ENCODE data around the gene RBAK.
"Not testable (repeated sequence)": the region's sequence is repeated elsewhere in the genome, so short reads cannot be mapped to it uniquely, and the experiment has no call there.

RBAK gene

DNA sequence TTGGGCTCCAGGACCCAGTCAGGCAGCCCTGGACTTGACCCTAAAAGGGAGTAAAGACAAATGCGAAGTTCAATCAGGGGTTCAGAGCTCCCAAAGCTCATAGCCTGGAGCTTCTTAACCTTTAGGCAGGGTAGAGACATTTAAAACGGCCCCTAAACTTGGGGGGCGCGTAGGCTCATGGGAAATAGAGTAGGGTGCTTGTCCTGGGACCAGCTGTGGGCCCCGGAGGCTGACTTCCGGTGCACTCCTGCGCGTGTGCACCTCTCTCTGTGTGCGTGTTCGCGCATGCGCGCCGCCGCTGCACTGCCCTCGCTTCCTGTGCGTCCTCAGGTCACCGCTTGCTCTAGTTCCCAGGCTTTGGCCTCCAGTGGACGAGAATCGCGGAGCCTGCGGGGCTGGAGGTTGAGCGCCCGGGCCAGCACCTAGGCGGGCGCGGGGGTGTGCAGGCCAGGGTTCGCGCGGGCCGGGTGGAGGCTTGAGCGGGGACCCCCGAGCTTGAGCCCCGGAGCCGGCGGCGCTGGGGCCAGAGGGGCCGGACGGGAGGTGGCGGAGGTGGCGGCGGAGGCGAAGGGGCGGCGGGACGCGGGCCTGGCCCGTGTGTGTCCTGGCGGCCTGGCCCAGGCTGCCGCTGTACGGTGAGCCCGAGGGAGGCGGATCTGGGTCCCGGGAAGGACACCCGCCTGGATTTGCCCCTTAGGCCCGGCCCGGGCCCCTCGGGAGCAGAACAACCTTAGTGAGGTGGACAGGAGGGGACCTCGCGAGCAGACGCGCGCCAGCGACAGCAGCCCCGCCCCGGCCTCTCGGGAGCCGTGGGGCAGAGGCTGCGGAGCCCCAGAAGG lies at the start of gene RBAK:
TSS of gene RBAK (plus strand) at position 303 of the 839 bp plus-strand sequence. CDS start 2,217 bp downstream, outside the sequence.
- peak; percentile 70 to 91 for DNase-seq

- no peak for DNase-seq
Observed at GRCh38 chr7:4996696-4997222, 48.9 kb upstream of the RBAK start.

- no peak for DNase-seq
Observed at GRCh38 chr7:4998244-4998643, 47.4 kb upstream of the RBAK start.

DNA sequence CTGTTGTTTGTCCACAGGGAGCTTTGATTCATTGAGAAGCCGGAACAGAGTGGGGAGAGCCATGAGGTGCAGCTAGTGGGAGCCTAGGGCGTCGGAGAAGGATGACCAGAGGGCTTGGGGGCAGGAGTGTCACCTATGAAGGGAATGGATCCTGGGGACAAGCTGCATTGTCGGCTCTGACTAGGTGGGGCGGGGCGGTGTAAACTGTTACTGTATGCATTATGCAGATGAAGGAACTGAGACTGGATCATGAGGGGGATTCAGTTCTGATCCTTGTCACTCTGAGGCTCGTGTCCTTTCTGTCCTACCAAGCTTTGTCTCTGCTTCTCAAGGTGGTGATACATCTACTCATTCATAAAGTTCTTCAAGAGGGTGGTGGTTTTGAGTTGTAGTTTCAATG lies 46.8 kb upstream of the RBAK start:
- DNase-seq: no peak

DNA sequence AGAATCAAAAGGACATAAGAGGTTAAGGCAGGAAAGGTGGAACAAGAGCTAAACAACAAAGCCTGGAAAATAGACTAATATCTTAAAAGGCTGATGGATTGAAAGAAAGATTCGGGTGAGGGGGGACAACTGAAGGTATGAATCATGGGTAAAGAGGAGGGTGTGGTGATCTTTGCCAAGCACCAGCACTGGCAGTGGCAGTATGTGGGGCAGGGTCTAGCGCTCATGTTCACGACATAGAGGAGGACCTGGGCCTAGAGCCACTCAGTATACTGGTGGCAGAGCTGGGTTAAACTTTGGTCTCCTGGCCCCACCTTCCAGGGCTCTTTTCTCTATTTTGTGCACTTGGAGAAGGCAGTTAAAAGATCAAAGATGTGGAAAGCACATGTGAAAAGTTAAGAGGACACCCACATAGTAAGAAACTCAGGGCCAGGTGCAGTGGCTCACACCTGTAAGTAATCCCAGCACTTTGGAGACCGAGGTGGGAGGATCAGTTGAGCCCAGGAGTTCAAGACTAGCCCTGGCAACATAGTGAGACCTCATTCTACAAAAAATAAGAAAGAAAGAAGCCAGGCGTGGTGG lies 46.2 kb upstream of the RBAK start:
- no peak for DNase-seq

DNA sequence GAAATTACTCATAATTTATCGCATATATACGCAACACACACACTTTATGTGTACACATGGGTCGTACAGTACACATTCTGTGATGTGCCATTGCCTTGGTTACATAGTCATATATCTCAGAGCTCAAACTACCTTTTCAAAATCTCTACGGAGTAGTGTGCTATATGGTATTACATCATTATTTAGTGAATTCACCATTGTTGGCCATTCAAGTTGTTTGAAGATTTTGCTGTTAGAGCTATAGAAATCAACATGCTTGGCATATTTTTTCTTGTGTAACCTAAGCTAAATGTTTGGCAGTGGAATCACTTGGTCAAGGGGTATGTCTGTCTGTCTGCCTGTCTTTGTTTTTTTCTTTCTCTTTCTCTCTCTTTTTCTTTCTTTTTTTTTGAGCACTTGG lies 44.7 kb upstream of the RBAK start:
- no peak for DNase-seq

GRCh38 chr7:5001911-5002310 lies 43.7 kb upstream of the RBAK start:
- no peak for DNase-seq

DNA sequence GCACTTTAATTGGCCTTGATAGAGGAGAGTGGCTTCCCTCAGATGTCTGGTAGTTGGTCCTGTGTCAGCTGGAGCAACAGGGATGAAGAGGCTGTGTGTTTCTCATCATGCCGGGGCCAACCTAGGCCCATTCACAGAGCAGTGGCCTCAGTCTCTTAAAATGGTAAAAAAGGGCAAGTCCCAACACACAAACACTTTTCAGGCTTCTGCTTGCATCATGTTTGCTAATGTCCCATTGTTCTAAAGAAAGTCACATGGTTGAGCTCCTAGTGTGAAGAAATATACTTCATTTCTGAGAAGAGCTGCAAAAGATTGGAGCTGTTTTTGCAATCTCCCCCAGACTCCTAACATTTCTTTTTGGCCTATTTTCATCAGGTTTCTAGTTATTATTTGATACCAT lies 40.6 kb upstream of the RBAK start:
- no peak for DNase-seq

DNA sequence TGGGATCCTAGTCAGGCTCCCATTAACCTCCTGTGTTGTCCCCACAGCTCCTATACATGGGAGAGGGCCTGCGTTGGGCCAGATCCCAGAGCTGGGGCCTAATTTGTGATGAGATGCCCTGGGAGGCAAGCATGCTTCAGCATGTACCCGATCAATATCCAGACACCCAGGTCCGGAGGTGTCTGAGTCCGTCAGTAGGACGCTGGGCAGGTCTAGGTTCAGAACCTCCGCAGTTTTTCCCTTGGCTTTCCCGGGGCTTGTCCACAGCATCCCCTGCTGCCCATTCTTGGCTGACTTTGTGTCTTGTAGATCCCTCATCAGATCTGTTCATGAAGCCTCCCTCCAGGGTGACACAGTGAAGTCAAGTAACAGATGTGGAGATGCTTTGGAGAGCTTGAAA lies 32.7 kb upstream of the RBAK start:
- DNase-seq: no peak

DNA sequence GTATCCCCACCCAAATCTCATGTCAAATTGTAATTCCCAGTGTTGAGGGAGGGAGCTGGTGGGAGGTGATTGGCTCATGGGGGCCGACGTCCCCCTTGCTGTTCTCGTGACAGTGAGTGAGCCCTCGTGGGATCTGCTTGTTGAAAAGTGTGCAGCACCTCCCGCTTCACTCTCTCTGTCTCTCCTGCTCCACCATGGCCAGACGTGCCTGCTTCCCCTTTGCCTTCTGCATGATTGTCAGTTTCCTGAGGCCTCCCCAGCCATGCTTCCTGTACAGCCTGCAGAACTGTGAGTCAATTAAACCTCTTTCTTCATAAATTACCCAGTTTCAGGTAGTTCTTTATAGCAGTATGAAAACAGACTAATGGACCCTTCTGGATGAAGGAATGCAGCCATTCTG lies 29.7 kb upstream of the RBAK start:
- not testable (repeated sequence) for DNase-seq

DNA sequence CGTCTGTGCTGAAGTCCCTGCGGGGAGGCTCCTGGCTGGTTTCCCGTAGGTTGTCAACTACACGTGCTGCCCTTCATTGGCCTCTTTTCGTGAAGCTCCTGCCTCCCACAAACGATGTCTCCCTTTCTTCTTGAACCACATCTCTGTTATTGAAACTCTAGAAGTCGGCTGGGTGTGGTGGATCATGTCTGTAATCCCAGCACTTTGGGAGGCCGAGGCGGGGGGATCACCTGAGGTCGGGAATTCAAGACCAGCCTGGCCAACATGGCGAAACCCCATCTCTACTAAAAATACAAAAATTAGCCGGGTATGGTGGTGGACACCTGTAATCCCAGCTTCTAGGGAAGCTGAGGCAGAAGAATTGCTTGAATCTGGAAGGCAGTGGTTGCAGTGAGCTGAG lies 28.0 kb upstream of the RBAK start:
- not testable (repeated sequence) for DNase-seq

DNA sequence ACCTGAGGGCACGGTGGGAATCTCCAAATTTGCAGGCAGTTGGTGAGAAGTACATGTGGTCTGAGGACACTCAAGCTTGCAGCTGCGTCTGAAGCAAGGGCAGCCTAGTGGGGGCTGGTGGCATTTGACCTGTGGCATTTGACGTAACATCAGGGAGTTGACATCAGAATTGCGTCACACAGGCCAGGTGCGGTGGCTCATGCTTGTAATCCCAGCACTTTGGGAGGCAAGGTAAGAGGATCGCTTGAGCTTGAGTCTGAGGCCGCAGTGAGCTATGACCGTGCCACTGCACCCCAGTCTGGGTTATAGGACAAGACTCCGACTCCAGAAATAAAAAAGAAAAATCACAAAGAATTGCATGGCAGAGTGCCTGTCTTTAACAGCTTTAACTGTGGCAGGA lies 25.6 kb upstream of the RBAK start:
- no peak for DNase-seq

DNA sequence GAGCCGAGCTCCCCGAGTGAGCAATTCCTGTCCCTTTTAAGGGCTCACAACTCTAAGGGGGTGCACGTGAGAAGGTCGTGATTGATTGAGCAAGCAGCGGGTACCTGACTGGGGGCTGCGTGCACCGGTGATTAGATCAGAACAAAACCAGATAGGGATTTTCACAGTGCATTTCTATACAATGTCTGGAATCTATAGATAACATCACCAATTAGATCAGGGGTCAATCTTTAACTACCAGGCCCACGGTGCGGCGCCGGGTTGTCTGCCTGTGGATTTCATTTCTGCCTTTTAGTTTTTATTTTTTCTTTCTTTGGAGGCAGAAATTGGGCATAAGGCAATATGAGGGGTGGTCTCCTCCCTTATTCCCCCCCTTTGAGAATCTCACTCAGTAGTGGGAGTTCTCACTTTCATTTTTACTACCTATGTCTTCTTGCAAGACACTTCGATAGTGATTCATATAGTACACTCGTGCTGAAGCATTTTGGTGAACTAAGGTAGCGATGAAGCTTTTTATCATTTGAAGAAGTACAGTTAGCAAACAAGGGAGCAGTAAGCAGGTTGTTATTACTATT lies 24.6 kb upstream of the RBAK start:
- not testable (repeated sequence) for DNase-seq

- not testable (repeated sequence) for DNase-seq
Observed at GRCh38 chr7:5023626-5024025, 22.0 kb upstream of the RBAK start.

DNA sequence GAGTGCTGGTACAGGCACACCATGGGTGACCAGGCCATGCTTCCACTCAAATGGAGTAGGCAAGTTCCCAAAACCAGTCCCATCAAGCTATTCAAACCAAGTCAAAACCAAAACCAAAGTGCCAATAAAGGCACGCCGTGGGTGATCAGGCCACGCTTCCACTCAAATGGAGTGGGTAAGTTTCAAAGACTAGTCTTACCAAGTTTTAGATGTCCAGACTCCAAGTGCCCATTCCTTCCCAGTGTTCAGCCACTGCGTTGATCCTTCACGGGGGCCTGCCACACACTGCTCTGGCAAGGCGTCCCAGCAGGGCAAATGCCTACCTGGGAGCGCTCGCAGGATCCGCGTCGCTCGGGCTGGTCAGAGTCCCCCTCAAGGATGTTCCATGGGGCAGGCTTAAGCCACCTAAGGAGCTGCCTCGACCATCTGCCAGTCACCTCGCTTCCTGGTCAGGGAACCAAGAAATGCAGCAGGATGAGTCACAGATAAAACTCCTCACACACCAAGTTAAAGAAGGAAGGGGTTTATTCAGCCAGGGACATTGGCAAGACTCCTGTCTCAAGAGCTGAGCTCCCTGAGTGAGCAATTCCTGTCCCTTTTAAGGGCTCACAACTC lies 17.8 kb upstream of the RBAK start:
- DNase-seq: not testable (repeated sequence)

DNA sequence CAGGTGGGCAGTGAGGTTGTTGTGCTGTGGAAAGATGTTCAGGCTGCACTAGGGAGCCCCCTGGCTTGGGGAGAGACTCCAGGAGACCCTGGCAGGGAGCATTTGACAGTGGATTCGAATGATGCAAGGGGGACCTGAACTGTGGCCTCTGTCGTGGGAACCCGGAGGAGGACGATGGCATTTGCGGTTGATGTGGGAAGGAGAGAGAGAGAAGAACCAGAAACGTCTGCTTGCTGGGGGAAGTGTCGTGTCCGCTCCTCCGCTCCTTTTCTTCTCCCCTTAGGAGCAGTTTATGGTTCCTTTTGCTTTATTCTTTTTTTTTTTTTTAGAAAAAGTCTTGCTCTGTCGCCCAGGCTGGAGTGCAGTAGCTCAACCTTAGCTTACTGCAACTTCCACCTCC lies 12.5 kb upstream of the RBAK start:
- DNase-seq: not testable (repeated sequence)

GRCh38 chr7:5035276-5035675 lies 10.4 kb upstream of the RBAK start:
- DNase-seq: no peak

GRCh38 chr7:5036446-5036845 lies 9.2 kb upstream of the RBAK start:
- DNase-seq: no peak

DNA sequence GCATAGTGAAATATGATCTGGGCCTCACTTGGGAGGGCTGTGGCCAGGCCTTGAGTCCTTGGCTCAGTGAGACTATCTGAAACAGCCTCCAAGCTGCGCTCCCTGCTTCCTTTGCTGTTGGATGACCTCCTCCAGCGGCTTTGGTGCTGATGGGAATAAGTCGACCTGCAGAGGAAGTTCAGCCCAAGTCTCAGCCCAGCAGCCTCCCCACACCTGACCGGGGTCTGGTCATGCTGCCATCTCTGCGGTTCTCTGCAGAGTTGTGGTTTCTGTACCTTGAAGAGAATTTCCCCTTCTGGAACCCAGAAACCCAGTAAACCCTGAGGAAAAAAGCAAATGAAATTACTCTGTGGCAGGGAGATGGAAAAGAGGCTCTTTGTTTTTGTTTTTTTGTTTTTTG lies 4.6 kb upstream of the RBAK start:
- no peak for DNase-seq

- no peak for DNase-seq
Observed at GRCh38 chr7:5043661-5044060, 2.0 kb upstream of the RBAK start.

- not testable (repeated sequence) for DNase-seq
Observed at GRCh38 chr7:5046397-5046732, 705 bp downstream of the RBAK start.

GRCh38 chr7:5047127-5047526 lies 1.5 kb downstream of the RBAK start:
- not testable (repeated sequence) for DNase-seq

GRCh38 chr7:5050676-5051075 lies 5.0 kb downstream of the RBAK start:
- no peak for DNase-seq

GRCh38 chr7:5051731-5052130 lies 6.1 kb downstream of the RBAK start:
- DNase-seq: not testable (repeated sequence)

All from NCI-H526 (cell line).